Measurements from ENCODE around the gene TIMM22. TPM values are rescaled to one million over a fixed set of nuclear protein-coding genes. Genes with fewer than 3 reads are reported as not detected.
"Not testable (repeated sequence)": the region's sequence is repeated elsewhere in the genome, so short reads cannot be mapped to it uniquely, and the experiment has no call there.

The TIMM22 gene
- total and polyA plus RNA-seq, 2 donors (not counting 1 experiment from before 2014, with no cell fraction given) = 4.1 to 9.5 TPM

DNA sequence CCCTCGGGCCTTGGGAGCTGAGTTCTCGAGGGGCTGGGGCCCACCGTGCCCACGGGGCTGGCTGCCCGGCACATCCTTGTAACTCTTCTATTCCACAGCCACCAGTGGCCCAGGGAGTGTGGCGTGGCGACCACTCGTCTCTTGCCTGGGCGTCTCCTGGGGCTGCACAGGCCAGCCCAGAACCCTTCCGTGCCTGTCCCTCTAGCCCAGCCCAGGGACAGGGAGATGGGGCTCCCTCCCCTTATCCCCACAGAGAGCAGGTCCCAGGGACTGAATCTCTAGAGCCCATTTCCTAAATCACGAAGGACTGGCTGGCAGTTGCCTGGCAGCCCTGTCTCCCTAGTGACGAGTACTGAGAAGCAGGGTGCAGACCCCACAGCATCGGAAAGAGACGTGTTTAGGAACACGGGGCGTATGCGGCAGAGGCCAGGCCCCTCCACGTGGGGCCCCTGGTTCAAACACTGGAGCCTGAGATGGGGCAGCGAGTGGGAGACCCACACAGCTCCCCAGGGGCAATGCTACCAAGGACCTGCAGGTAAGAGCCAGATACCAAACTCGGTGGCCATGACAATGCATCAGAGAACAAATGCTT lies 51.0 kb downstream of the TIMM22 start:
- H3K36me3 ChIP-seq (replicated peaks in 1 of 2; ENCODE audit: control extremely low read depth in 1 of 2, control insufficient read depth in 1 of 2, extremely low read depth in 1 of 2, insufficient read depth in 2 of 2, low read length in 1 of 2) = peaks cover 2 to 18% of the 10 kb centered on the region in 2 experiments
- H3K79me2 ChIP-seq (ENCODE audit: control insufficient read depth, insufficient read depth, low read length) = peaks cover 18% of the 10 kb centered on the region
- H2AFZ ChIP-seq (ENCODE audit: insufficient read depth, low read depth, low read length, poor library complexity, severe bottlenecking) = no peak overlapping the region
- ChIA-PET POLR2A (no interaction called here), CTCF (interaction anchor here (1.9 kb wide), 1 partner anchor 8 kb away, joined by 7 read pairs; no protein-coding TSS in a partner anchor)
- no peak overlapping the region for H3K4me3 ChIP-seq (ENCODE audit: control extremely low read depth in 1 of 5, extremely low read depth in 1 of 5, insufficient read depth in 1 of 5, low read depth in 2 of 5, low read length in 4 of 5)
- TF ChIP-seq, protein P1, sequence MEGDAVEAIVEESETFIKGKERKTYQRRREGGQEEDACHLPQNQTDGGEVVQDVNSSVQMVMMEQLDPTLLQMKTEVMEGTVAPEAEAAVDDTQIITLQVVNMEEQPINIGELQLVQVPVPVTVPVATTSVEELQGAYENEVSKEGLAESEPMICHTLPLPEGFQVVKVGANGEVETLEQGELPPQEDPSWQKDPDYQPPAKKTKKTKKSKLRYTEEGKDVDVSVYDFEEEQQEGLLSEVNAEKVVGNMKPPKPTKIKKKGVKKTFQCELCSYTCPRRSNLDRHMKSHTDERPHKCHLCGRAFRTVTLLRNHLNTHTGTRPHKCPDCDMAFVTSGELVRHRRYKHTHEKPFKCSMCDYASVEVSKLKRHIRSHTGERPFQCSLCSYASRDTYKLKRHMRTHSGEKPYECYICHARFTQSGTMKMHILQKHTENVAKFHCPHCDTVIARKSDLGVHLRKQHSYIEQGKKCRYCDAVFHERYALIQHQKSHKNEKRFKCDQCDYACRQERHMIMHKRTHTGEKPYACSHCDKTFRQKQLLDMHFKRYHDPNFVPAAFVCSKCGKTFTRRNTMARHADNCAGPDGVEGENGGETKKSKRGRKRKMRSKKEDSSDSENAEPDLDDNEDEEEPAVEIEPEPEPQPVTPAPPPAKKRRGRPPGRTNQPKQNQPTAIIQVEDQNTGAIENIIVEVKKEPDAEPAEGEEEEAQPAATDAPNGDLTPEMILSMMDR (IDR thresholded peaks at IDR 0.05) = no peak
- TF ChIP-seq EZH2 (IDR thresholded peaks at IDR 0.05; ENCODE audit: borderline replicate concordance, insufficient read depth, low read depth, low read length, poor library complexity, severe bottlenecking) = no peak
- H3K4me2 ChIP-seq (replicated peaks; ENCODE audit: low read depth, low read length, poor library complexity, severe bottlenecking) = no peak overlapping the region
- H3K27me3 ChIP-seq (replicated peaks in 1 of 4; ENCODE audit: control extremely low read depth in 1 of 4, control insufficient read depth in 3 of 4, insufficient read depth in 4 of 4, low read length in 3 of 4) = no peaks in the 10 kb centered on the region
- Mint-ChIP-seq H3K4me3 (no peak overlapping the region), H3K27me3 (no peaks in the 10 kb centered on the region), H3K27ac (no peak overlapping the region), H3K9me3 (ENCODE audit: insufficient read depth) (no peaks in the 10 kb centered on the region), H3K4me1 (no peaks in the 10 kb centered on the region)
- no peak overlapping the region for H3K9ac ChIP-seq (ENCODE audit: low read length)
- DNase-seq (no peak), ATAC-seq (ENCODE audit: low read depth) (no peak)
- no peaks in the 10 kb centered on the region for H3K4me1 ChIP-seq (ENCODE audit: control insufficient read depth in 2 of 2, insufficient read depth in 2 of 2, low read length in 2 of 2)
- no peak overlapping the region for H3K27ac ChIP-seq (ENCODE audit: low read length in 2 of 2)
- H3K9me3 ChIP-seq (ENCODE audit: control extremely low read depth in 1 of 3, control insufficient read depth in 2 of 3, insufficient read depth in 1 of 3, low read length in 2 of 3) = no peaks in the 10 kb centered on the region
- peaks cover 11% of the 10 kb centered on the region for H4K20me1 ChIP-seq (ENCODE audit: control insufficient read depth, insufficient read depth, low read length, poor library complexity, severe bottlenecking)
- 92% methylated on average over 18 of the region's 20 CpGs for WGBS (ENCODE audit: insufficient coverage)
- intact Hi-C loops (cut with micrococcal nuclease) = no loop called here

DNA sequence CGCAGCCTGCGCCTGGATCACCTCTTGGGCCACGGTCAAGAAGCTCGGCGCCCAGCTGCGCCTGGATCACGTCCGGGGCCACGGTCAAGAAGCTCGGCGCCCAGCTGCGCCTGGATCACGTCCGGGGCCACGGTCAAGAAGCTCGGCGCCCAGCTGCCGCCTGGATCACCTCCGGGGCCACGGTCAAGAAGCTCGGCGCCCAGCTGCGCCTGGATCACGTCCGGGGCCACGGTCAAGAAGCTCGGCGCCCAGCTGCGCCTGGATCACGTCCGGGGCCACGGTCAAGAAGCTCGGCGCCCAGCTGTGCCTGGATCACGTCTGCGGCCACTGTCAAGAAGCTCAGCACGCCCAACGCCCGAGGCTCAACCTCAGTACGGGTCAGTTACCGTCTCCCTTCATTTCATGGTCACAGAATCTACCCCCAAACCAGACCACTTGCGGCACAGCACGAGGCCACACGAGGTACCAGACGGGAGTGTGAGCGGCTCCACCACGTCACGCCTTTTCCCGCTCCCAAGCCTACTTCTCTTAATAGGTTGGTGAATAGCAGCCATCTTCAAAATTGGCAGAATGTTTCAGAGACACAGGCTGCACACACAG lies 51.7 kb downstream of the TIMM22 start:
- not testable (repeated sequence) for H3K27me3 Mint-ChIP-seq
- WGBS (ENCODE audit: insufficient coverage) = 98% methylated on average over 44 of the region's 49 CpGs

More for the DNA sequence above, 51.7 kb downstream of the TIMM22 start:
- H3K4me1 Mint-ChIP-seq; H3K9ac ChIP-seq (ENCODE audit: low read length); H3K9me3 ChIP-seq (ENCODE audit: control extremely low read depth in 1 of 3, control insufficient read depth in 2 of 3, insufficient read depth in 1 of 3, low read length in 2 of 3); H3K27ac ChIP-seq (ENCODE audit: low read length in 2 of 2); H3K4me3 ChIP-seq (ENCODE audit: control extremely low read depth in 1 of 5, extremely low read depth in 1 of 5, insufficient read depth in 1 of 5, low read depth in 2 of 5, low read length in 4 of 5); H2AFZ ChIP-seq (ENCODE audit: insufficient read depth, low read depth, low read length, poor library complexity, severe bottlenecking); H3K4me2 ChIP-seq (replicated peaks; ENCODE audit: low read depth, low read length, poor library complexity, severe bottlenecking); ATAC-seq (ENCODE audit: low read depth); POLR2A ChIA-PET; intact Hi-C loops (cut with micrococcal nuclease); H3K27me3 ChIP-seq (replicated peaks in 1 of 4; ENCODE audit: control extremely low read depth in 1 of 4, control insufficient read depth in 3 of 4, insufficient read depth in 4 of 4, low read length in 3 of 4); H3K4me1 ChIP-seq (ENCODE audit: control insufficient read depth in 2 of 2, insufficient read depth in 2 of 2, low read length in 2 of 2); DNase-seq; H3K27ac Mint-ChIP-seq; H3K4me3 Mint-ChIP-seq; H4K20me1 ChIP-seq (ENCODE audit: control insufficient read depth, insufficient read depth, low read length, poor library complexity, severe bottlenecking); H3K9me3 Mint-ChIP-seq (ENCODE audit: insufficient read depth): not testable (repeated sequence)
- Histone ChIP-seq H3K36me3 (replicated peaks in 1 of 2; ENCODE audit: control extremely low read depth in 1 of 2, control insufficient read depth in 1 of 2, extremely low read depth in 1 of 2, insufficient read depth in 2 of 2, low read length in 1 of 2) (peaks cover 2 to 18% of the 10 kb centered on the region in 2 experiments), H3K79me2 (ENCODE audit: control insufficient read depth, insufficient read depth, low read length) (peaks cover 17% of the 10 kb centered on the region)
- CTCF ChIA-PET = interaction anchor here (1.9 kb wide), 1 partner anchor 8 kb away, joined by 7 read pairs; no protein-coding TSS in a partner anchor
